Dedifferentiated amniotic fluid mesenchymal stem cell (primary cell): Measurements from ENCODE around the gene TTC28.

ENCODE experiments used
- DNase-seq: peaks from one replicate; pipeline ENCODE4 v3.0.0-alpha.2; 2016; ENCODE audit errors: extremely low spot score

Gene TTC28

DNA sequence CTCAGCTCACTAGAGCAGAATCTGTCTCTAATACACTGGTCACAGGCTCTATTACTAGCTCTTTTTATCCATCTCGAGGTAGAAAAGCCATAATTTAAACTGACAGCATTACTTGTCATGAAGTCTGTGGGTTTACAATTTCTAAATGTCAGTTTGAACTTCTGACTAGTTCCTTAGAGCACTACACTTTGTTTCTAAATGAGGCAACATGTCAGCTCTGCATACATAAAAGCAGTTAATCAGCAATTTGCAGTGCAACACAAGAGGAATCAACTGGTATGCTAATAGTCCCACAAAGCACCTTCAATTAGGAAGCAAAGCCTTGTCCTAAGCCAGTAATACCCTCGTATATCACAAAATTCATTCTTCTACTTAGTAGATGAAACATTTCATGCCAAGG lies 321.3 kb downstream of the TTC28 start:
- no peak for DNase-seq

DNA sequence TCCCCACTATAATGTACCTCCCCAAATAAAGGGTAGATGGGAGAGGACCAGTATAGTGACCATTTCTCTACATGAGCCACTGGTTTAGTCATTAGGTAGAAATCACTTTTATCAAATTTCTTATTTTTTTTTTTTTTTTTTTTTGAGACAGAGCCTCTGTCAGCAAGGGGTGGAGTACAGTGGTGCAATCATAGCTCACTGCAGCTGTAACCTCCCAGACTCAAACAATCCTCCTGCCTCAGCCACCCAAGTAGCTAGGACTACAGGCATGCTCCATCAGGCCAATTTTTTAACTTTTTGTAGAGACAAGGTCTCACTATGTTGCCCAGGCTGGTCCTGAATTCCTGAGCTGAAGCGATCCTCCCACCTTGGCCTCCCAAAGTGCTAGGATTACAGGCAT lies 322.4 kb downstream of the TTC28 start:
- DNase-seq = no peak

DNA sequence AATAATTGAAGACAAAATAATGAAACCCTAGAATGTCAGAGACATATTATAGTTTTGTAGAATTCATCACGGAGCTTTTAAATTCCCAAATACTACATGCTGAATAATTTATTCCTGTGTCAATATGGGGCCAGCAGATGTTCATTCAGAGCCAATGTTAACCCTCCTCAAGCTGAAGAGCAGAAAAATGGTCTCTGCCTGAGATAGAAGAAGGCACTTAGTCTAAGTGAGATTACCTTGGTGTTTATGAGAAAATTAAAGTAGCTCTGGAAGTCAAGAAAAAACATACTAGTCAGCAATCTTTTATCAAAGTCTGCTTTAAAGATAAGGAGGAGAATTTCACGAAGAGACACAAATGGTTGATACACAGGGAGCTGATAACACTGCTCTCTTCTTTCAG lies 328.2 kb downstream of the TTC28 start:
- DNase-seq = no peak

DNA sequence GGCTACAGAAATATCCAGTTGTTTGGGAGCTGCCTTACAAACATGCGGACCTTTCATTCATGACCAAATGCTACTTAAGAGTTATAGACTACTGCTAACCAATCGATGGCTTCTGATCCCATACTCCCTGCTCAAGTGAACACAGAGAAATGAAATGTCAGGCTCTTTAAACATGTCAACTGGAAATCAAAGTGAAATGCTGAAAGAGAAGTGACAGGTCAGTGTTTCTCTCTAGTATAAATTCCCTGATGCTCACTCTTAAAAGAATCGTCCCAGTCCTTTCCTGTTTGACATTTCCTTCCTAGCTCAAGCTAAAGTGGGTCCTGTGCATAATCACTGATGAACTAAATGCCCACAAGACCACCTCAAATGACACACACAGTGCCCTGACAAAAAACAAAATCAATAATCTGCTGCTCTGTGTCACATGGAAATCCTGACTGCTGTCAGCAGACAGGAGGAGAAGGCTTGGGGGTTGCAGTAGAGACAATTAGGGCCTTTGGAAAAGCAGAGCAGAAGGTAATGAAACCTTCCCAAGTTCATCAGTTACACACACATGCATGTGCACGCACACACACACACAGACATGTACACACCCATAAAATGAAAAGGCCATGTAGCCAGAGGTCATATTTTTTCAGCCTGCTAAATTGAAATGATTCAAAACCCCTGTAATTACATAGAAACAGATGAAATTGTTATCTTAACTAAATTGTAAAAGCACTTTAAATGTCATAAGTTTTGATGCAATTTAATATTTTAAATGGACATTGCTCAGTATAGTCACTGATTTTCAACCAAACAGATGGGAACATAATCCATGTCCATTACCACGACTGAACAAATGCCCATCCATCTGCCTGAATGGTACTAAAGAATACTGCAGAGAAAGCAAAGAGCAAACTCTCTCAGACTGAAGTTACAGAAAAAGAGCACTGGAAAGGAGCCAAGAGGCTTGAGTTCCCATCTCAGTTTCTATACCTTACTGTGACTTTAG lies 330.7 kb downstream of the TTC28 start:
- DNase-seq = no peak

DNA sequence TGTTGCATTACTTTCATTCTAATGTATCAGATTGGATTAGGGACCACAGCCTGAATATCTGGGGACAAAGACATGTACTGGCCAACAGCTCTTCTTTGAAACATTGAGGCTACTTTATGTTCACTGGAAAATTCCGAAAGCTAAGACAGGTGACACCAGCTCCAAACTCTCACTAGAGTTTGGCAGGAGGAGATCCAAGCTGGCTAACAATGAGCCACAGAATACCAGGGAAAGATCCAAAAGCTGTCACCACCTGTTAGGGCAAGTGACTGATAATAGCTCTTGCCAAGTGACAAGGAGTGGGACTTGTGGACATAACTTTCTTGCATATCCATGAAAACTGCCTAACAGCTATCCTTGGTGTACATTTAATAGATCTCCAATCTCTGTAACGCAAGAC lies 333.3 kb downstream of the TTC28 start:
- no peak for DNase-seq

DNA sequence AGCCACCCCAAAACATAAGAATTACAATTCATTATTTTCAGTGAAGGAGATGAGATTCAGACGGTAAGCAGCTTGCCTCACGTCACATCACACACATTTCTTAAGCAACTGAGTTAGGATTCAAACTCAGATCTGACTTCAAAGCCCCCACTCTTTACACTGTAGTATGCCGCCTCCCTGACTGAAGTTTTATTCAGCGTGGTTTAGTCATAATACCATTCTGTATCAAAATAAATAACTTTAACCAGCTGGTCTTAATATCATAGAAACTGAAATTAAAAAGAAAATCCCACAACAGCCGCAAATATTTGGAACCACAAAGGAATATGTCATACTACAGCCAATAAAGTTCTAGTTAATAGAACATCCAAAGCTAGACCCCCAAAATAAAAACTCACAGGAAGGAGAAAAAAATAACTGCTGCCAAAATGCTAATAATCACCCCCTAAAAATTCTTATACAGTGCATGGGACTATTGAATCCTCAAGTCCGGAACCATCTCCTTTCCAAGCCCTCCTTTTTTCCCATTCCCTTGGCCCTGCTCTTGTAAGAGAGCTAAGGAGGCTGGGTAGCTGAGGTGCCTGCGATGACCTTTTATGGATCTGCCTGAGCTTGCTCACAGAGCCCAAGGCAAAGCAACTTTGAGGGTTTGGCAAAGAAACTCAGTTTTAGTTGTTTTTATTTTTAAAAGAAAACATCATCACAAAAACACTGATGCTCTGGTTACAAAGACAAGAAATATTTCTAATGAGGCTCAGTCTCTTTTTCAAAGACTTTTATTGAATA lies 334.5 kb downstream of the TTC28 start:
- DNase-seq = no peak

DNA sequence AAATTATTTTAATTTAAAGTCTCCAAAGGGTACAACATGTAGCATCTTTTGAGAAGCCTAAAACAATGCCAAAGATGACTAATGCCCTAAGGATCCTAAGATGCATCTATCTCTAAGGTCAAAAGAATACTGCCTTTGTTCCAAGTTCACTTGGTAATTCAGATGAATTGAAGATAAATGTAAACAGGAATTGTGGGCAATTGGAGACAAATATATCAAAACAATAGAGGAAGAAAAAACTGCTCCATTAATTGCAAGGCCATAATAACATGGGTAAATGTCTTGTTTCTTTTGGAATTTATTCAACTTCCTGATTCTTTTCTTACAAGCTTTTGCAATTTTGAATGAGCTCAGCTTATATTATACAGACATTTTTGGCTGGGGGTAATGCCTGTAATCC lies 338.6 kb downstream of the TTC28 start:
- no peak for DNase-seq

DNA sequence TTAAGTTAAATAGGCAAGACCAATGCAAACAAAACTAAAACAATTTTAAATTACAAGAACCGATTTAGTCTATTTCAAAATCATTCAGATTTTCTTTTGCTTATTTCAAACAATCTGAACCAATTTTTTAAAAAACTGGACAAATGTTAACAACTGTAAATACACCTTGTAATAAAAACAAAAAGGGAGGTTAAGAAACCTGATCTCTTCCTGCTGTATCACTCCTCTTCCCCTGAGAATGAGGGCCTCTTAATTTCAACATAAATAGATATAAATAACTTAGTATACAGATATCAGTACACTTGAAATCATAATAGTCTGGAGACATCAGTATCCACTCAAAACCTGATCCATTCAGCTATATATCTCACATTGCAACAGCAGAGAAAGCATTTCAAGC lies 346.6 kb downstream of the TTC28 start:
- no peak for DNase-seq

DNA sequence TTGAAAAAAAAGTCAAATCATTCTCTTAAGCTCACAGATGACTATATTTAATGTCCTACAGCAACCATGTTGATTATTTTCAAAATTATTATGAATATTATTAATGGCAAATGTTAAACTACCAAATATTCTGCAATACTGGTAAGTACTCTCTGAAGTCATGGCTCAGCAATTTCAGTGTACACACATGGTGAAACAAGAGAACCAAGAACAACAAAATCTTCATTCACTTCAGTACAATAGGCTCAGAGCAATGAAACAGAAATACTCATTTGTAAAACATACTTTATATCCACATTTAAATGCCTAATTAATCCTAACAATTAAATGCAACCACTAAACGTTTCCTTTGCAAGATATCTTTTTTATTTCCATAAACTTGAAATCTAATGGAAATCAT lies 347.2 kb downstream of the TTC28 start:
- no peak for DNase-seq

DNA sequence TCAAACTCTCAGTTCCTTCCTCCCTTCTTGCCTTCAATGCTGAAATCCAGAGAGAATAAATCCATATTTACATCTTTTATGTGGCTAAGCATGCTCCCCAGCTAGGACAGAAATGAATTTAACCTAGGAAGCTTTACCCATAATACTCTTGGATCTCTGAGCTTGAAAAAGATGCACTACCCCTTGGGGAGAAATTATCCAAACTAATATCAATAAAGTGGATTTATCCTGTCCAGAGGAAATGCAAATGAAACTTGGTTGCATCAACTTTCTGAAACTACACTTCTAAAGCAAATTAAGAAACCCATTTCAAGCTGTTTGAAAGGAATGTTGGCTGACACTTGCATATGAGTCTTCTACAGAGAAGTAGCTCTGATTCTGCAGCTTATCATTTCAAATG lies 347.9 kb downstream of the TTC28 start:
- DNase-seq = no peak

DNA sequence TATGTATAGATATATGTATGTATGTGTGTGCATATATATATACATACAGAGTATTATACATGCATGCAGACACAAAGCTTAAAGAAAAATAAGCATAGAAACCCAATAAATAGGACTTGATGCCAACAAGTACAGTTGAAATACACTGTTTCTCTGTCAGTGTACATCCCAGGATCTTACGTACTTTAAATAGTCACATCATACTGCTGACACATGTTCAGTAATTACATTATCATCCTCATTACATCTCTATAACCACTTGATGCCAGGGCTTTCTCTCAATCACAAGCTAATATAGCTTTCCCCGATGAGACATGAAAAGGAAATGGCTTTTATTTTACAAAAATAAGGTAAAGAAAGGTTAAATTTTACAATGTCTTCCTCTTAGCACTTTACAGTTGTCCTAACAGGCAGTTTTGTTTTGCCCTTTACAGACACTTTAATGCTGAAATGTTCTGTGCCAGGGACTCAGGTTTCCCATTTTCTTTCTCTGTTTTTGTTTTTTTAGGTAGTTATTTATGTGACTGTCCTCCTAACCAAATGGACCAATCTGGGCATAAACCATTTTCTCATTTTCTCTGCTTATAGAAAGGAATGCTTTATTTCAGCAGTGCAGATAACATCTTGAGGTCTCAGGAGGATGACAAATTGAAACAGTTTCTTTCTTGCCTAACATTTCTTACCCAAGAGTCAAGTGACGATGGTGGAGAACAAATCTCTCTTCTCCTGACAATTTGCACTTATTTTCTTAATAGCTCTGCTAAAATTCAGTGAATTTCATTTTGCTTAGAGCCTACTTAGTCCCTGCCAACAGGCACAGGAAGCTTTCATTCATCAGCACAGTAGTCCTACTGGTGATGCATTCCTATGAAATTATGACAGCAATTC lies 350.2 kb downstream of the TTC28 start:
- DNase-seq = peak; percentile 51

DNA sequence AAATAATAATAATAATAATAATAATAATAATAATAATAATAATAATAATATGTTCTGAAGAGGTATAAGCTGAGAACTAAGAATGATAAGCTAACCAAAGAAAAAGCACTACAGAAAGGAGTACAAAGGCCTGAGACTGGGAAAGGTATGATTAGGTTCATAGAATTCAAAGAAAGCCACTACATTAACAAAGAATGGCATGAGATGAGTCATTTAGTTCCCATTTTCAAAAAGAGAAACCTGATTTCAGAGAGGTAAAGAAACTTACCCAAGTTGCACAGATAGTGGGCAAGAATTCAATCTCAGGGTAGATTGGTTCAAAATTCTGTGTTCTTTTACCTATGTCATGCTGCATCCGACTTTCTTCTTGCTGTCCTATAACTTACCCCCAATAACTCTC lies 350.9 kb downstream of the TTC28 start:
- no peak for DNase-seq

DNA sequence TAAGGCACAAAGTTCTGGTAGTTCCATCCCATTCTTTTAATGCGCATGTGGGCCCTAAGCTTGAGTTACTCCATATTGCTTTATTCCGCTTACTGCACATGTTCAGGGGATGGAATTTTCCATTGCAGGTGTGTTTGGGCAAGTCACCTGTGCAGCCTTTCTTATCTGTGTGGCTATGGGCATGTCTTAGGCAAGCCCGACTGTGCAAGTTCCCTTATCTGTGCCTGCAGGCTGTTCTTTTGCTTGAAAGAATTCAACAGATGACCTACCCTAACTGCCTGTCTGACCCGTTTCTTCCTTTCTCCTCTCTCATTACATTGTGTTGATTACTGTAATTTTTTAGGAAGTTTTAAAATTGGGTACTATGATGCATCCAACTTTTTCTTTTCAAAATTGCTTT lies 363.6 kb downstream of the TTC28 start:
- no peak for DNase-seq

DNA sequence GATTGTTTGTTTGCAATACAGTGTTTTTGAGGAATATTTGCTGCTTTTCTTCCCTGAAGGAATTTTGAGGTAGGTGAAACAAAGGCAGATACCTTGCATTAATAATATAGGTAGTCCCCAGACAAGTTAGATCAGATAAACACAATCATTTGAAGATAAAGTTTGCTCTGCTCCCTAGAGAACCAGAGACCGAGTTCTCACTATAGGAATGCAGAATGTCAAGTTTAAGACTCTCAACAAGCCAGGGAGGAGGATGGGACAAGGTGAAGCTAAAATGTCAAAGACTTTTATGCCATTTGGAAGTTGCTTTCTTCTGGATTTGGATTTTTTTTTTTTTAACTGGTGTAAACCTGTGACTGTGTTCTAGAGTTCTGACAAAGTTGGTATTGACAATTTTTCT lies 364.7 kb downstream of the TTC28 start:
- DNase-seq = no peak

DNA sequence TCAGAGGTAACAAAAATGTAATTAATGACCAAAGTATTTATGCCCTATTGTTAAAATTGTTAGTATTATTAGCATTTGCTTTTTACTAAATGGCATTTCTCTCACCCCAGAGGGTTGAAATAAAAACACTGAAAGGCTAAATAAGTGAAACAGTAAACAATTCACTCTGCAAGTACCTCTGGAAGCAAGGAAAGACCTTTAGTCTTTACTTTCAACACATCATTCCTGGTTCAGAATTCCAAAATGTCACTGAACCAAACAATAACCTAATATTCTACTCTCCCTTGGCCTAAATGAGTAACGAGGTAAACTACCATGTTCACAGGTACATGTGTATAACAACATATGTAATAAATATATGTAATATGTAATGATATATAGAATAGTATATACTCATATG lies 369.3 kb downstream of the TTC28 start:
- no peak for DNase-seq

DNA sequence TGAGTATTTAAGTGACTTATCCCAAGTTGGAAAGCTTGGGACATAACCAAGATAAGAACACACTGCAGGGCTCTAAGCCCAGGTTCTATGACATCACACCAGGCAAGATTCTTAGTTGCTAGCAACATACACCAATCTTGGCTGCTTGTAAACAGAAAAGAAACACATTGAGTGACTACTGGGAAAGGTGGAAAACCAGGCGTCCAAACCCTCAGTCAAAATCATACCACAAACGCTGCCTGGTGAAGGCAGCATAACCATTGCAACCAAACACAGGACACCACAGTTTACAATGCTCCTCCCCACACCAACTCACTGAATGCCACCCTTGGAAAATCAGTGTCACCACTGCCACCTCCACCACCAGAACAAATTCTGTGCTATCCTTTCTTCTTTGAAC lies 379.9 kb downstream of the TTC28 start:
- DNase-seq = no peak

DNA sequence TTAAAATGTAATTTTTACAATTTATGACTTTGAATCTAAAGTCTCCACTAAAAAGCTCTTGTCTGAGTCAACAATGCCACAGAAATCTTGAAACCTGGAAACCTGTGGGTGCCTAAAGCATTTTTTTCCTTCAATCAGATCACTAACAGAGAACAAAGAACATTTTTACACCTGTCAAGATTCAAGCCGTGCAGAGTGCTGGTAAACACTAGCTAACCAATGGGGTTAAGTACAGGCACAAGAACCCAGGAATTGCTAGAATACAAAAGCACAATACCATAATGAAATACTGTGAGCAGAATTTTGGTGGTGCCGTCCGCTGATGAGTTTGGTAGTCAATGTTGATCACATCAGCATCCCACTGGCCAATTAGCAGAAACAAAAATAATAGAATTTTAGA lies 380.3 kb downstream of the TTC28 start:
- DNase-seq = no peak

DNA sequence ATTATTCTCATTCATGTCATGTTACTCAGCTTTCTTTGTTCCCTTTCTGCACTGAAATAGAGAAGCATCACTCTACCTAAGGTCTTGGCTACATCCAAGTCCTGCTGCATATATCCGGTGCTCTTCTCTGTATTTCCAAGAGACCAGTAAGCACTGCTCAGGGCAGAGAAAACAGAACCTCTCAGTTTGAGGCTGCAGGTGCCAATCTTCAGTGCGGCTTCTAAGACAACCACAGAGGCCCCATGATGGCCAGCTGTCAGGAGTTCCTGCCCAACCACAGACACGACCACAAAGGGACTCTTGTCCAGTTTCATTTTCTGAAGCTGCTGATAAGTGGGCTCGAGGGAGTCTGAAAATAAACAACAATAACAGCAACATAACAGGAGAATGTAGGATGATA lies 382.1 kb downstream of the TTC28 start:
- DNase-seq = no peak

DNA sequence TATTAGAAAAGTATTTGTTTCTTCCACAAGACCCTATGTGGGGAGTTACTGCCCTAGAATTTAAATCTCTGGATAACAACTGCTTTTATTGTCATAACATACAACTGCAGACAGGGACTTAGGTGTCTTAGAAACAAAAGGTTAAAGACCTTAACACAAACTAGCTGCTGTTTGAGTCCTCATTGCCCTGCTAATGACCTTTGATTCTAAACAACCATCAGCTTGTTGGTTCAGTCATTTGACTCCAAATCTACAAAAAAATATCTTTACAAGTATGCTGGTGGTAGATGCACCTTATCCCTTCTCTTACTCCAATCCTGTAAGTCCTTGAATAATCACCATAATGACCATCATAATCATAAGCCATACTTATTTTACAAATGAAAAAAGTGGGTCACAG lies 383.2 kb downstream of the TTC28 start:
- DNase-seq = no peak

DNA sequence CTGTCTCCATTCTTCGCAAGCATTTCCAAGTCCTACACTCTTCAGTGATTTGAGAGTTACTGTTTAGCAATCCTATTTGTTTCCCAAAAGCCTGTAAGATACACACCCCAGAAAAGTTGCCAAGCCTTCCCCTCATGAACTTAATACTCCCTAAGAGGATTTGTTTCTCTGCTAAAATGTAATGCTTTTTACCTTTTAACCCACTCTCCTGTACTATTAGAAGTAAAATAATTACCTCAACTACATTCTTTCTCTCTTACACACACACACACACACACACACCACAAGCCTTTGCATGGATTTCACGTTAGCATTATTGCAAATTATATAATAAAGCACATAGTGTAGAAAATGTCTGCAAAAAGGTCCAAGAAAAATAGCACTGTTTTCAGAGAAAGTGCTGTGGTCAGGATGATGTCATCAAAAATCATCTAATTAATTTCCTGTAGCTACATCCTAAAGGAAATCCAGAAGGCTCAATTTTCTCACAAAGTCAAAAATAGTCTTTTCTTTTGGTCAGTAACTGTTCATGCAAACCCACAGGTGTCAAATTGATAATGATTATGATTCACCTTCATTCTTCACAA lies 396.5 kb downstream of the TTC28 start:
- peak; percentile 18 for DNase-seq

DNA sequence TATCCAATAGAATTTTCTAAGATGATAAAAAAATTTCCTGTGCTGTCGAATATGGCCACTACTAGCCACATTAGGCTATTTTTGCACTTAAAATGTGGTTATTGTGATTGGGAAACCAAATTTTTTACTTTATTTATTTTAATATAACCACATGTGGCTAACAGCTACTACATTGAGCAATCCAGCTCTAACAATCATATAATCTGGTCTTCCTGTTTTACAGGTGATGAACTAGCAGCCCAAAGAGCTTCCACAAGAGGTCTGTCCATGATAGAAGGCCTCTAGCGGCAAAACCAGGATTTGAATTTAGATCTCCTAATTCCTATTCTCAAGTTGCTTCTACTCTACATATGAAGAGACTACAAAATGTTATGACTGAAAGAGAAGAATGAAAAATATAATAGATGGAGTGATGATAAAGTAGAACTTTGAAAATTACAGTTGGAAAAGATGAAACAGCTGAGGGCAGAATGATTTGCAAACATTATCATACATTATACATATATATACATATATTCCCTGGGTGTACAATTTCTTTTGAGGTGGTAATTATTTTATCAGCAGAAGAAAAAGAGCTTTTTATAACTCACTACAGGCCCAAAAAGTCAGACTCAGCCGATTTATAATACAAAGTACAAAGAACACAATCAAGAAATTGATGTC lies 397.1 kb downstream of the TTC28 start:
- DNase-seq = no peak
